NOMO-1 treated with dmso at 0.1 percent for 144 hours (cell line): Measurements from ENCODE around the gene PTPN1.
A peak's percentile ranks its signal among the peaks of the same experiment; 100 is the strongest.
"Not testable (repeated sequence)": the region's sequence is repeated elsewhere in the genome, so short reads cannot be mapped to it uniquely, and the experiment has no call there.

Source experiments
- DNase-seq: peaks from one replicate; lab custom pipeline; 2025; ENCODE audit not compliant: unreplicated experiment; lab: John Stamatoyannopoulos, UW

PTPN1 gene

DNA sequence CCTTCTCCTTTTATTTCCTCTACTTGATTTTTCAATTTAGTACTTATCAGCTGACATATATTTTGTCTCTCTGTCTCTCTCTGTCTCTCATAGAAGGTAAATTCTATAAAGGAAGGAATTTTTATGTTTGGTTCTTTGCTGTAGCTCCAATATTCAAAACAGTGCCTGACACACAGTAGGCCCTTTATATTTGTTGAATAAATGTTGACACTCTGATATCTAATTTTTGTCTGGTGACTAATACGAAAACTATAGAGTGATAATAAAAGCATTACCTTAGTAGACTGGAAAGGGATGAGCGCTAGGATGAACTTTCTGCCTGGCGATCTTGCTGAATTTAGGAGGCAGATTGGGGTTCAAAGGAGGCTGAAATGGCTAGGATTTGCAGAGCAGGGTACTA, 42.8 kb downstream of the PTPN1 start:
- no peak for DNase-seq

DNA sequence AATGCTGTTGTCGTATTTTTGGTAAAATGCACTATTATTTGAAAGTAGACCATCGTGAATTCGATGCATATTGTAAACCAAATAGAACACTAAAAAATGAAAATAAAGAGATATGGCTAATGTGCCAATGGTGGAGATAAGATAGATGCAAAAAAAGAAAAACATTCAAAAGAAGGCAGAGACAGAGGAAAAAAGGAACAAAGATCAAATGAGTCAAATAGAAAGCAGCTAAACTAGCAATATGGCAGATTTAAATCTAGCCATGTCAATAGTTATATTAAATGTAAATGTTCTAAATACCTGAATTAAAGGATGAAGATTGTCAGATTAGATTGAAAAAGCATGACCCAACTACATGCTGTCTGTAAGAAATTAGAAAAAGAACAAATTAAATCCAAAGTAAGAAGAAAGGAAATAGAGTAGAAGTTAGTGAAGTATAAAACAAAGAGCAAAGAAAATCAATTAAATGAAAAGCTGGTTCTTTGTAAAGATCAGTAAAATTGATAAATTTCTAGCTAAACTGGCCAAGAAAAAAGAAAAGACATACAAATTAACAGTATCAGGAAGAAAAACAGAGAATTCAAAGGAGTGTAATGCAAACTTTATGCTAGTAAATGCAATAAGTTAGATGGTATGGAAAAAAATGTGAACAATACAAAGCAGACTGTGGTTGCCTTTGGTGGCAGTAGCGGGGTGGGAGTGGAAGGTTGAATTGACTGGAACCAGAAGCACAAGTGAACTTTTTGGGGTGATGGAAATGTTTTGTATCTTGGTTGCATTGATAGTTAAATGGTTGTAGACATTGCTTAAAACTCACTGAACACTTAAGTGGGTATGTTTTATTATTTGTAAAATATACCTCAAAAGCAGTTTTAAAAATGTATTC, 44.8 kb downstream of the PTPN1 start:
- DNase-seq, result no peak

DNA sequence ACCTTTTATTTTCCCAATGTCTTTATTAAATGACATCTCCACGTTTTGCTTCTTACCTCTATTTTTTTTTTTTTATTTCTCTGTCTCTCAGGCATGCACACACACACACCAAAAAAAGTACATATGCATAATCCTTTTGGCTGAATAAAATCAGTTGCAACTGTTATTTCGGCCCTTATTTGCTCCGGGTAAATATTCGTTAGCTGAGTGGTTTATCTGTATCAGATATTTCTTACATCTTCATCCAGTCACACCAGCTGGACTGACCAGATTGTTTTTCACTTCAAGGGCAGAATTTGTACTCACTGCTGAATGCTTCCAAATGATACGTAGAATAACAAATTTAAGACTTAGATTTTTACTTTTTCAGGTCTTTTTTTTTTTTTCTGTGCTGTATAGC, 45.5 kb downstream of the PTPN1 start:
- DNase-seq, result no peak

DNA sequence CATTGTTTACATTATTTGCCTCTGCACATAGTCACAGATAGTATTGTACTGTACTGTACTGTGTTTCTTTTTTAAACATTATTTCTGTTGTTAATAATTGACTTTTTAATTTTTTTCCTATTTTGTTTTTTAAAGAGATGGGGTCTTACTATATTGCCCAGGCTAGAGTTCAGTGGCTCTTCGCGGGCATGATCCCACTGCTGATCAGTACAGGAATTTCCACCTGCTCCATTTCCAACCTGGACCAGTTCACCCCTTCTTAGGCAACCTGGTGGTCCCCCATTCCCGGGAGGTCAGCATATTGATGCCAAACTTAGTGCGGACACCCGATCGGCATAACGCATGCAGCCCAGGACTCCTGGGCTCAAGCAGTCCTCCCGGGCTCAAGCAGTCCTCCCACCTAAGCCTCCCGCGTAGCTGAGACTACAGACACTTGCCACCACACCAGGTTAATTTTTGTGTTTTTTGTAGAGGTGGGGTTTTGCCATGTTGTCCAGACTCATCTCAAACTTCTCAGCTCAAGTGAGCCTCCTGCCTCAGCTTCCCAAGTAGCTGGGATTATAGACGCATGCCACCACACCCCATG, 47.5 kb downstream of the PTPN1 start:
- no peak for DNase-seq

DNA sequence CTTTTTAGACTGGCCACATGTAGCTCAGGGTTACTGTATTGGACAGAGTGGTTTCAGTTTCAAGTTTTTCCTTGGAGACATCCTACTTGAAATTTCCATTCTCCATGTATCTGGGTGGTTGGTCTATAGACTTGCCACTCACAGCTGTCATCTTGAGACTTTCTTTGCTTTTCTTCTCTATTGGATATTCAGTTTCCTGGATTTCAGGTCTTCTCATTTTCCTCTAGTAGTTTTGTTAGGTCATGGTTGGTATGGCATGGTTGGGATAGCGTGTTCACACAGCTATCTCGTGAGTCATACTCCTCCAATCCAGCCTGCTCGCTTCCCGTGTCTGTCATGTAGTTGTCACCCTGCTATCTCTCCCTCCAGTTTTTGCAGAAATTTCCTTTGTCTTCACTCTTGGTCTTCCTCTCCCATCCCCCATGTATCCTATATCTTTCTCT, 48.3 kb downstream of the PTPN1 start:
- DNase-seq, result no peak

DNA sequence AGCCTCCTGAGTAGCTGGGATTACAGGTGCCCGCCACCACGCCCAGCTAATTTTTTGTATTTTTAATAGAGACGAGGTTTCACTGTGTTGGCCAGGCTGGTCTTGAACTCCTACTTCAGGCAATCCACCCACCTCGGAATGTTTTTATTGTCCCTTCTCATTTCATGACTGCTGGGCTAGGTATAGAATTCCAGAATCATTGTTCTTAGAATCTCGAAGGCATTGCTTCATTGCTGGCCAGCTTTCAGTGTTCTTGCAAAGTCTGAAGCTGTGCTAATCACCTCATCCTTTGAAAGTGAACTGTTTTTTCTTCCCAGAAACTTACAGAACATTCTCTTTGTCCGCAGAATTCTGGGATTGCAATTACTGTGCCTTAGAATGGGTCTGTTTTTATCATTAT, 49.0 kb downstream of the PTPN1 start:
- DNase-seq, result no peak

DNA sequence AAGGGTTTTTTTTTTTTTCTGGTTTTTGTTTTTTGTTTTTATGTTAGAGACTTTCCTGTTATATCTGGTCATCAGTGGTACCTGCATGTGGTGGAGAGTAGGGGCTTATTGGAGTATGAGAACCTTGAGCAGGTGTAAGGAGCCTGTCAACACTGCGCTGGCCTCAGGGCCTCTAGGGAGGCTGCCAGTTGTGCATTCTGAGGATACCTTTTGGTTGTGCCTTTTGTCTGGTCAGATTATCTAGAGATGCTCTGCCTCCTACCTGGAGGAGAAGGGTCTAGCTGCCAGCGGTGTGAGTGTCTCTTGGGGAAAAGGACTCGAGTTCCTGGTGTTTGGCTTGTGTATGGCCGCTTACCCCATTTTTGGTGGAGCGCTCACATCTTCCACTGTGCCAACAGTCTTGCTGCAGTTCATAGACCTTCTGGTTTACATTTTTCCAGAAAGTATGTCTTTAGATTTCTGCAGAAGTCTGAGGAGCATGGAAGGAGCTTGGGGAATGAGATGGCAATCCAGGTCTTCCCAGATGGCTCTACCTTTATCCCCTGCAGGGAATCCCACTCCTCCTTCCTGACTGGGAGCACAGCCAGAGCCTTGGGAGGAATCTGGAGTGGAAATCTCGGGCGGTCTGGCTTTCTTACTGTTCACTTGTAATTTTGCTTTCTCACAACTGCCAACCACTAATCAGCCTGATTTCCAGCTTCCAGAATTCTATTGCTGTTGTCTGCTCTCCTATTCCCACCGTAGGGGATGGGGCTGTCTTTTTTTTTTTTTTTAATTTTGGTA, 49.9 kb downstream of the PTPN1 start:
- no peak for DNase-seq

DNA sequence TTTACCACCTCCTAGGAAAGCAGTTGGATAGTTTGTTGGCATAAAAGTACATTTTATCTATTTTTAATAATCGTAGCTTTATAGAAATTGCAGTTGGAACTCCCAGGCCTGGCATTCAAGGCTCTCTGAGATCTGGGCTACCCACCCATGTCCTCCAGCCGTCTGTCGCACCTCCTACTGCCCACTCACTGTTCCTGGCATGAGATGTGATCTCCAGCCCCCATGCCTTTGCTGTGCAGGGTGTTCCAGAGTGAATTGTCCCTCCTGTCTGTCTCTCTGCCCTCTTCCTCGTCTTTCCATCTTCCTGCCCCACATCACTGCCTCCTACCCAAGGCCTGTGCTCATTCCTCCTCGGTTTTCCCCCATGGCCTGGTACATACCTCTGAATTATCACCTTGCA, 50.7 kb downstream of the PTPN1 start:
- DNase-seq, result no peak

DNA sequence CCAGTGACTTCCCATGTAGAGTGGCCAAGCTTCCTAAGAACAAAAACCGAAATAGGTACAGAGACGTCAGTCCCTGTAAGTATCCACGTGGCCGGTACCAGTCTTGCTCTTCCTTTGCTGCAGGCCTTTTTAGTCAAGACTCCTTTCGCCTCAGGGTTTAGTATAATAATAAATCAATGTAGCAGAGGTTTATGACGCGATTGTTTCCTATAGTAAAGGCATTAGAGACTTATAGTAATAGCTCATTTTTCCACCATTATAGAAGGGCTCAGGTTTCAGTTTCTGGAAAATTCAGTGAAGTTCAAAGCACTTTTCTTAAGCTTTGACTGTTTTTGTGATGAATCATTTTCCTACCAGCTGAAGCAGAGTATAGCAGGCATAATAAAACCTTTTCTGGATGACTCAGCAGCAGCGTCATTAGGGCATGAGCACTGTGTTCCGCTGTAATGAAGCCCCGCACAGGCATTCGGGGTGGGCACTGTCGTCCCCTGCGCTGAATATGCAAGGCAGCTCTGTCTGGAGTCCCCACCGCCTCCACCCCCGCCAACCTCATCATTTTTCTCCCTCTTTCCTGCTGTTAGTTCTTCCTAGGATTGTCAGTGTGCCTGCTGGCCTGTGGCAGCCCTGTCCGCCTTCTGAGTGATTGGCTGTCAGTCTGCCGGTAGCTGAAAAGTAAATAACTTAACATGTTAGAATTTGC, 51.3 kb downstream of the PTPN1 start:
- no peak for DNase-seq

DNA sequence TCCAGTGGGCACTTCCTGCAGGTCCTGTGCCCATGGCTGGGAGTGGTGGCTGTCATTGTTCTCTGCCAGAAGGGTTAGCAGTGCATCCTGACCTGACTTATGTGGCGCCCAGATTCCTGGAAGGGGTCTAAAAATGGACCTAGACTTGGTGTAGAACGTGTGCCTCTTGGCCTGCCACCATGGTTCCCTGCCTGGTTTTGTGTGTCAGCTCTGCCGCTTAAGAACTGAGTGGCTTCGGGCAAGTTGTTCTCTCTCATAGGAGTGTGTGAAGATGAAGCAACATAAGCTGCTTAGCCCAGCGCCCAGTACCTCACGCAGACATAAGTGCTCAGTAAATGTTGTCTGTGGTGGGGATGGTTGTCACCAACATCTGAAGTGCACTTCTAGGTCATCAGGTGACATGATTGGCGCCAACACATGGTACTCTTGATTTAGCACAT, 52.1 kb downstream of the PTPN1 start:
- no peak for DNase-seq

DNA sequence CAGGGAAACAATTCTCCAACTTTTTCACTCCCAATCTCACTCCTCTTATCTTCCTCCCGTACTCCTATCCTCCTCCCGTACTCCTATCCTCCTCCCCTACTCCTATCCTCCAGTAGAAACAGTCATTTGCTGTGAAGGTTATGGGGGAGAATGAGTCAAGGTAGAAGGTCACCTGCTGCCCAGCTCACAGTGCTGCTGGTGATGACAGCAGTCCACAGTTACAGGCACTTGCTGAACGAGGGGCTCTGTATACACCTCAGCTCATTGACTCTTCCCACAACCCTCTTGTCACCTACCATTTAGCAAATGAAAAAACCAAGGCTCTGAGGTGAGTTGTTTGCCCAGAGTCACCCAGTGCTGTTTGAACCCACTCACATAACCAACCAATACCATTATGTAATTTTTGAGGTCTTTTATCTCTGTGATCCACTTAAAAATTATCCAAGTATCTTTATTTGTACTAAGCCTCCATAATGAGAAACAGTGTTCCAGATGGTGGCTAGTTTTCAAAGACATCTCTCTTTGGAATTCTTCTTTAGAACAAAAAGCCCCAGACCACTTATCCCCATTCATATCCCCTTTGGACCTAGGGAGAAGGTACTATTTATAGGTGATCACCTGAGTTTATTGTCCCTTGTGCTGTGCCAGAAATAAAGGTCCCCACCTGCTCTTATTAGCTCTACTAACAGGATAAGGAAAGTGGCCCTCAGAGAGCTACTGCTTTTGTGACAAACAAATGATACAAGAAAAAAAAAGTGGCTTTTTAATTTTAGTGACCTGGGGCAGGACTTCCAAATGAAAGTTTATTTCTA, 53.2 kb downstream of the PTPN1 start:
- no peak for DNase-seq

DNA sequence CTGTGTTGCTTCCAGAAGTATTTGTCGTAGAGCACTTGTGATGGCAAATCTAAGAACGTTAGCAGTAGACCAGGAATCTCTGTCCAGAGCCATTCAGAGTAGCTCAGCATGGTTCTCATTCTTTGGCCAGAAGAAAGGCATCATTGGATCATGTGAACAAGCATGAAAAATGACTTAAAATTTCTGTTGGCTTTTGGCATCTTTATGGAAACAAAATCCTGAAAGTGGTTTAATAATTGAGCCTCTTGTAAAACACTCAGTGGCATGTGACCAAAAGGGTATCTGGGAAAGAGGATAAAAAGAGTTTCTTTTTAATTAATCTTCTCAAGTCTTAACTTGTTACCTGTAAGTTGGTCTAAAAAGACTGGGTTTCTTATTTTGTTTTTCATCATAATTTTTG, 55.2 kb downstream of the PTPN1 start:
- DNase-seq, result no peak

DNA sequence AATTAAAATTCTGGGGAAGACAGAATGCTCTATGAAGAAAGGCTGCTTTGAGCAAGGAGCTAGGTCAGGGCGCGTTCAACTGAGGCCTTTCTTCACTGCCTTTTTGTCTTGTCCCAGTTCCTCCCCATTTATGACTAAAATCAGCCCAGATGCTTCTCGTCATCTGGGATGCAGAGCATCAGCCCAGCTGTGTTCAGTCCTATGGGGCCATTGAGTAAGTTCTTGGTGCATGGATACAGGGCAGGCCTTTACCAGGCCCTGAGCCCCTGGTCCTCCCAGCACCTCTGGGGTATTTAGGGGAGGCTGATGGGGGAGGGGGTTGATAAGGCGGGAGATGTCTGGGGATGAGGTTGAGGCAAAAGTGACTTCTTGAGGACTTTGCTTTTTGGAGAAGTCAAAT, 55.7 kb downstream of the PTPN1 start:
- DNase-seq, result no peak

DNA sequence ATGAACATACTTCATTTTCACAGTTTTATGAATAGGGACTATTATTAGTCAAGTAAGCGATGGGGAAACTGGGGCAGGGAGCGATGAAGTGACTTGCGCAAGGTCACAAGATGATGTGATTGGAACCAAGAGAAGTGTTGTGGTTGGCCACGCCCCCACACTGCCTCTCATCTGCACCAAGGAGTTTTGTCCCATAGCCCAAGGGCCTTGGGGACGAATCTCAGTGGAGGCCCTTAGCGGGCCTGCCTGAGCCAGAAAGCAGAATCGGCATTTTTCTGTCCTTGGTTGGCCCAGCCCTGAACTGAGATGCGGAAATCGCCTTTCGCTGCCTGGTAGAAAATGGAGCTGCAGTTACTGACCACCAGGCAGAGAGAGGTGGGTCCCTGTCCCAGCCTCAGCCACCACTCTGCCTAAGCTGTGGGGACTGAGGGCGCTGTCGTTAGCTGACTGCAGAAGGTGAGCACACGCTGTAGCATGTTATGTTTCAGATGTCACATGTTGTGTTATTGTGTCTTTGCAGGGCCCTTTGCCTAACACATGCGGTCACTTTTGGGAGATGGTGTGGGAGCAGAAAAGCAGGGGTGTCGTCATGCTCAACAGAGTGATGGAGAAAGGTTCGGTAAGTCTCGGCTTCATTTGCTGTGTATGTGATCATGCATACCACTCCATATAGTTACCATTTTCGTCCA, 57.8 kb downstream of the PTPN1 start:
- DNase-seq, result no peak

DNA sequence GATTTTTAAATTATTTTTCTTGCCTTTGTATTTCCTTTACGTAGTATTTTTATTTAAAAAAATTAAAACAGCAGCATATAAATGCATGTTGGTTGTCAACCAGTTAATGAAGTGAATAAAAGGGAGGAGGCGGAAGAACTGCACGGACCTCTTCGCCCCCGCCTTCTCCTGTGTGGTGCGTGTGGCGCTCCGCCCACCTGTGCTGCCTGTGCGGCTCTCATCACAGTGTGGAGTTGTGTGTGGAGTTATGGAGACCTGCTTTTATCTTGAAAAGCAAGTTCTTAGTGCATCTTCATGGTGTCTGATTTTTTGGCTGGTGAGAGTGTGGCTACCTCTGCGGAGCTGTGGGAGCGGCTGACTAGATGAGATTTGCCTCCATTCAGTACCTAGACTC, 58.4 kb downstream of the PTPN1 start:
- no peak for DNase-seq

DNA sequence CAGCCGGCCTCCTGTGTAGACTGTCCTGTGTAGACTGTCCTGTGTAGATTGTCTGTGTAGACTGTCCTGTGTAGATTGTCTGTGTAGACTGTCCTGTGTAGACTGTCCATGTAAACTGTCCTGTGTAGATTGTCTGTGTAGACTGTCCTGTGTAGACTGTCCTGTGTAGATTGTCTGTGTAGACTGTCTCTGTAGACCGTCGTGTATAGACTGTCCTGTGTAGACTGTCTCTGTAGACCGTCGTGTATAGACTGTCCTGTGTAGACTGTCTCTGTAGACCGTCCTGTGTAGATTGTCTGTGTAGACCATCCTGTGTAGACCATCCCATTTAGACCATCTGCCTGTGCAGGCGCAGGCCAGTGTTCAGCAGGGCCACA, 59.3 kb downstream of the PTPN1 start:
- DNase-seq, result not testable (repeated sequence)

DNA sequence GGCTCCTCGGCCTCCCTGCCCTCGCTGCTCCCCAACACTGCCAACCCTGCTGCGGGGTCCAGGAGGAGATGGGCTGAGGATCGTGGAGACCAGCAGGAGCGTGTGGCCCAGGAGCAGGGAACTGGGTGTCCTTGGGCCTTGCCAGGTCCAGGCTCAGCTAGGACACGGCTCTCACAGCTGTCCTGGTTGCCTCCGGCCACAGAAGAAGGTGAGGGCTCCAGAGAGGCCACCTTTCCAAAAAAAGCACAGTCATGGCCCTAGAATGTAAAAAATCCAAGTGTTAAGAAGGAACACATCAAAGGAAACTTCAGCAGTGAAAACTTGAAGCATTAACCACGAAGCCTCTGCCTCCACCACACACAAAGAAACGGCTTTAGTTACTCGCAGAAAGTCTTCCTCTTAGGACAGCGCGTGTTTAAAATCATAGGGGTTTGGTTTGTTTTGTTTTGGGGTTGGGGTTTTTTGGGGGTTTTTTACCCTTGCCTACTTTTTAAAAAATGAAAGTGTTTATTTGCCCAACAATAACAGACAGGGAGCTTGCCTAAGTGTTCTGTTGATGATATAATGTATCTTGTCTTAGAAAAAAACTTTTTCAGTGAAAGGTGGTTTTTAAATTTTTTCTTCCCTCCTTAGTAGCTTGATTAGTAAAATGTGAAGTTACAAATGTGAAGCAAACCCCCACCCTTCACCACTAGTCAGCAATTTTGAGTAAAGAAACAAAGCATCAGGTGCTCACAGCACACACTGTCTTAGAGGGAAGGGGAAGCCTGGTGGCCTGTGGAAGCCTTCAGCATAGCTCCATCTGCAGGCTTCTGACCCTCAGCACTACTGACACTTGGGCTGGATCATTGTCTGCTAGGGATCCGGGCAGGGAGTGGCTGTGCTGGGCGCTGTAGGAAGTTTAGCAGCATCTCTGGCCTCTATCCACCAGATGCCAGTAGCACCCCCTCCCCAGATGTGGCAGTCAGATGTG, 60.0 kb downstream of the PTPN1 start:
- DNase-seq, result peak; percentile 13

DNA sequence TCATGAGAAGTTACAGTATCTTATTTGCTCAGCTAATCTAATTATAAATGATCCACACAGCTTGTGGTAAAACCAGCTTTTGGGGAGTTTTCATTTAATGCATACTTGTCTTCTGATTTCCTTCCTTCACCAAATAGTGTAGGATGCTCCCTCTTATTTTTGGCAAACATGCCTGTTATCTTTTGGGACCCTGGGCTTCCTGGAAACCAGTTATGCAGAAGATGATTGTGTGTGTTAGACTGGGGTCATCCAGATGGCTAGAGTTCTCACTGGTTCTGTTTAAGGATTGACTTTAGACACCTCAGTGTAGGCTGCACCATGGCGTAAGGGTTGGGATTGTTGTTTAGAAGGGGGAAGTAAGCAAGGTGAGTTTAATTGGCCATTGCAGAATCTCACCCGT, 61.3 kb downstream of the PTPN1 start:
- no peak for DNase-seq
